HCT116 (cell line): ENCODE data around the gene SPRYD7. TPM values are rescaled to one million over a fixed set of nuclear protein-coding genes. Genes with fewer than 3 reads are reported as not detected.

Experiments
- ATAC-seq: fragments of 200-7000 bp; cut with Tn5 transposase; 2 replicates; pipeline ENCODE4 v1.9.1; 2020; ENCODE audit warnings: mild to moderate bottlenecking, moderate library complexity
- BruUV-seq: library from RNA; stranded (reverse); fragments of 400-500 nt; replicated peaks from 2 replicates; lab custom pipeline; 2021; lab: Mats Ljungman, UMichigan
- CTCF ChIA-PET: fragments of 300-600 bp; sonication (Branson Sonifier 250); formaldehyde crosslinking; loops from one replicate; lab custom pipeline; 2021; ENCODE audit warnings: antibody characterized with exemption; lab: Charles Lee
- POLR2A ChIA-PET: fragments of 300-600, 350-600 bp; sonication (Branson Sonifier 250); formaldehyde crosslinking; loops from one replicate; lab custom pipeline; 2021; ENCODE audit warnings: antibody characterized with exemption; lab: Charles Lee
- RAD21 ChIA-PET, 2 experiments: fragments of 300-600 bp; sonication (Branson Sonifier 250); formaldehyde crosslinking; loops; one replicate each; lab custom pipeline; 2023; ENCODE audit warnings: low total read pairs in 2 of 2; ENCODE audit not compliant: uncharacterized antibody in 2 of 2, unreplicated experiment in 2 of 2, low non-redundant PET in 1 of 2; lab: Charles Lee
- DNase-seq: peaks from one replicate; pipeline ENCODE4 v3.0.0-alpha.2; 2010; ENCODE audit warnings: low read depth, low spot score
- H2AFZ ChIP-seq: fragments of 200-600 bp; shearing (Covaris generic), sonication (generic); 2 replicates; pipeline ENCODE4 v1.6.1; 2017; ENCODE audit warnings: low read depth, mixed run types, mixed read lengths, antibody characterized with exemption, low read length; ENCODE audit not compliant: poor library complexity, severe bottlenecking
- H3K27ac ChIP-seq: 2 replicates; pipeline ENCODE4 v1.5.1; 2012; ENCODE audit warnings: low read depth, low read length
- H3K27me3 ChIP-seq: fragments of 200-600 bp; sonication (generic); 2 replicates; pipeline ENCODE4 v1.6.1; 2016; ENCODE audit warnings: mixed run types, low read length, mixed read lengths; ENCODE audit not compliant: insufficient read depth
- H3K36me3 ChIP-seq, 2 experiments: fragments of 200-500 bp in 1 of 2; fragments of 200-600 bp in 1 of 2; sonication (Bioruptor generic) in 1 of 2; sonication (generic) in 1 of 2; 2 replicates each; pipeline versions ENCODE4 v1.5.1 to v1.6.1; 2014 to 2016; ENCODE audit warnings: low read length in 2 of 2, inconsistent platforms in 1 of 2, mixed read lengths in 1 of 2, mixed run types in 1 of 2; ENCODE audit not compliant: insufficient read depth in 2 of 2, control insufficient read depth in 1 of 2
- H3K4me1 ChIP-seq, 2 experiments: fragments of 200-600 bp in 1 of 2; sonication (generic) in 1 of 2; 2 replicates each; pipeline versions ENCODE4 v1.5.1 to v1.6.1; 2012 to 2017; ENCODE audit warnings: low read length in 2 of 2, inconsistent platforms in 1 of 2, mild to moderate bottlenecking in 1 of 2, mixed read lengths in 1 of 2, mixed run types in 1 of 2, moderate library complexity in 1 of 2; ENCODE audit not compliant: insufficient read depth in 2 of 2, control insufficient read depth in 1 of 2
- H3K4me2 ChIP-seq: fragments of 200-600 bp; sonication (generic); 2 replicates; pipeline ENCODE4 v1.6.1; 2017; ENCODE audit warnings: mixed run types, low read length, mixed read lengths
- H3K4me3 ChIP-seq, 2 experiments: fragments of 200-600 bp in 1 of 2; sonication (generic) in 1 of 2; replicated peaks in 1 of 2; 2 replicates each; pipeline ENCODE4 v1.5.1; 2011 to 2016; ENCODE audit warnings: low read length in 2 of 2, control low read depth in 1 of 2, low read depth in 1 of 2, mild to moderate bottlenecking in 1 of 2, mixed read lengths in 1 of 2, mixed run types in 1 of 2
- H3K79me2 ChIP-seq: fragments of 200-600 bp; sonication (generic); 2 replicates; pipeline ENCODE4 v1.6.1; 2017; ENCODE audit warnings: mild to moderate bottlenecking, mixed run types, low read length, moderate library complexity, mixed read lengths; ENCODE audit not compliant: insufficient read depth
- H3K9ac ChIP-seq: fragments of 200-600 bp; sonication (generic); 2 replicates; pipeline ENCODE4 v1.6.1; 2016; ENCODE audit warnings: low read length, mixed read lengths
- H3K9me2 ChIP-seq: fragments of 200-600 bp; sonication (generic), shearing (Covaris generic); 2 replicates; pipeline ENCODE4 v1.6.1; 2017; ENCODE audit warnings: mixed run types, mild to moderate bottlenecking, moderate library complexity; ENCODE audit not compliant: insufficient read depth
- H3K9me3 ChIP-seq, 2 experiments: fragments of 200-500 bp in 1 of 2; fragments of 200-600 bp in 1 of 2; sonication (Bioruptor generic) in 1 of 2; sonication (generic) in 1 of 2; 2 replicates each; pipeline ENCODE4 v1.6.1; 2014 to 2017; ENCODE audit warnings: low read length in 2 of 2, mixed read lengths in 2 of 2, inconsistent platforms in 1 of 2, low read depth in 1 of 2, mild to moderate bottlenecking in 1 of 2, mixed run types in 1 of 2, moderate library complexity in 1 of 2; ENCODE audit not compliant: control insufficient read depth in 1 of 2, insufficient read depth in 1 of 2
- H4K20me1 ChIP-seq: fragments of 200-600 bp; sonication (generic), shearing (Covaris generic); 2 replicates; pipeline ENCODE4 v1.6.1; 2017; ENCODE audit warnings: mixed run types, mild to moderate bottlenecking, moderate library complexity; ENCODE audit not compliant: insufficient read depth
- CEBPB ChIP-seq: IDR thresholded peaks from 2 replicates; pipeline ENCODE4 v1.6.1; 2012; ENCODE audit warnings: low read depth
- EGR1 ChIP-seq: IDR thresholded peaks from 2 replicates; pipeline ENCODE4 v1.6.1; 2012; ENCODE audit warnings: low read depth
- ELF1 ChIP-seq: IDR thresholded peaks from 2 replicates; pipeline ENCODE4 v1.6.1; 2012; ENCODE audit warnings: low read depth, borderline replicate concordance
- EZH2 ChIP-seq: fragments of 200-600 bp; sonication (generic); IDR thresholded peaks from 2 replicates; pipeline ENCODE4 v1.6.1; 2017; ENCODE audit warnings: antibody characterized with exemption, mixed run types
- EZH2phosphoT487 ChIP-seq: fragments of 200-600 bp; IDR thresholded peaks from 2 replicates; pipeline ENCODE4 v1.6.1; 2018; ENCODE audit warnings: antibody characterized with exemption, borderline replicate concordance
- JUND ChIP-seq: IDR thresholded peaks from 2 replicates; pipeline ENCODE4 v1.6.1; 2012
- POLR2A ChIP-seq: IDR thresholded peaks from 2 replicates; pipeline ENCODE4 v1.7.0; 2011; ENCODE audit warnings: borderline replicate concordance; ENCODE audit not compliant: insufficient read depth, insufficient read length; ENCODE audit errors: extremely low read depth
- POLR2AphosphoS5 ChIP-seq: IDR thresholded peaks from 2 replicates; pipeline ENCODE4 v1.6.1; 2011; ENCODE audit warnings: mild to moderate bottlenecking, low read depth, low read length, moderate library complexity
- RAD21 ChIP-seq: IDR thresholded peaks from 2 replicates; pipeline ENCODE4 v1.6.1; 2012; ENCODE audit warnings: low read depth, mild to moderate bottlenecking
- SIN3A ChIP-seq: IDR thresholded peaks from 2 replicates; pipeline ENCODE4 v1.6.1; 2012; ENCODE audit warnings: low read depth
- SRF ChIP-seq: IDR thresholded peaks from 2 replicates; pipeline ENCODE4 v1.6.1; 2012; ENCODE audit warnings: low read depth
- TCF7L2 ChIP-seq: IDR thresholded peaks from 2 replicates; pipeline ENCODE4 v1.7.0; 2011; ENCODE audit warnings: borderline replicate concordance, inconsistent platforms; ENCODE audit not compliant: insufficient read depth, insufficient read length; ENCODE audit errors: extremely low read depth
- ZBTB33 ChIP-seq: IDR thresholded peaks from 2 replicates; pipeline ENCODE4 v1.6.1; 2011; ENCODE audit warnings: mild to moderate bottlenecking, low read length, moderate library complexity; ENCODE audit not compliant: insufficient replicate concordance; ENCODE audit errors: extremely low read depth
- ZFX ChIP-seq: fragments of 450-650 bp; IDR thresholded peaks from 2 replicates; pipeline ENCODE4 v1.6.1; 2017
- ZNF274 ChIP-seq: fragments of 200-500 bp; sonication (Bioruptor generic); IDR thresholded peaks from 2 replicates; pipeline ENCODE4 v1.6.1; 2014; ENCODE audit warnings: mild to moderate bottlenecking, low read depth, low read length, inconsistent platforms
- intact Hi-C: fragments of 100-400 bp; cut with micrococcal nuclease; formaldehyde crosslinking; loops from 2 replicates; pipeline ENCODE4 v1.10.0; 2022
- total RNA-seq: library from RNA; stranded (reverse); gene quantifications from one replicate; pipeline ENCODE4 v1.2.1, GENCODE V29; 2021; ENCODE audit not compliant: unreplicated experiment
- TF ChIP-seq, protein P1 (sequence below), 3 experiments: fragments of 200-600 bp in 1 of 3; sonication (generic) in 1 of 3; IDR thresholded peaks in 2 of 3; conservative IDR thresholded peaks in 1 of 3; 2 replicates each; pipeline ENCODE4 v1.5.1; 2012 to 2017; ENCODE audit warnings: low read depth in 2 of 3, low read length in 2 of 3, antibody characterized with exemption in 1 of 3, borderline replicate concordance in 1 of 3, control low read depth in 1 of 3, mild to moderate bottlenecking in 1 of 3, mixed read lengths in 1 of 3, mixed run types in 1 of 3, moderate library complexity in 1 of 3; ENCODE audit not compliant: insufficient read depth in 1 of 3
- TF ChIP-seq, protein P2 (sequence below): IDR thresholded peaks from 2 replicates; pipeline ENCODE4 v1.6.1; 2012

SPRYD7 gene
- total RNA-seq, 1 experiment from 2014 or later: 11.3 TPM

- BruUV-seq: no TSS peak
Measured at GRCh38 chr13:49890376-49890775, 45.8 kb downstream of the SPRYD7 start.

More at GRCh38 chr13:49890376-49890775, 45.8 kb downstream of the SPRYD7 start:
- no peak overlapping the region for H3K4me2 ChIP-seq
- no peaks in the 10 kb centered on the region for H3K79me2 ChIP-seq
- intact Hi-C loops: no loop called here
- H3K9me3 ChIP-seq: no peaks in the 10 kb centered on the region
- H3K4me1 ChIP-seq: no peaks in the 10 kb centered on the region
- POLR2A ChIA-PET: no interaction called here
- DNase-seq (no peak), ATAC-seq (no peak)
- CTCF ChIA-PET: no interaction called here
- no peak overlapping the region for H2AFZ ChIP-seq
- no peak overlapping the region for H3K27ac ChIP-seq
- H3K4me3 ChIP-seq: no peak overlapping the region
- H3K36me3 ChIP-seq: no peaks in the 10 kb centered on the region
- RAD21 ChIA-PET: no interaction called here
- no peak overlapping the region for H3K9ac ChIP-seq
- no peaks in the 10 kb centered on the region for H3K9me2 ChIP-seq
- no peaks in the 10 kb centered on the region for H4K20me1 ChIP-seq
- TF ChIP-seq SIN3A: no peak
- TF ChIP-seq POLR2A: no peak
- TF ChIP-seq, protein P1, sequence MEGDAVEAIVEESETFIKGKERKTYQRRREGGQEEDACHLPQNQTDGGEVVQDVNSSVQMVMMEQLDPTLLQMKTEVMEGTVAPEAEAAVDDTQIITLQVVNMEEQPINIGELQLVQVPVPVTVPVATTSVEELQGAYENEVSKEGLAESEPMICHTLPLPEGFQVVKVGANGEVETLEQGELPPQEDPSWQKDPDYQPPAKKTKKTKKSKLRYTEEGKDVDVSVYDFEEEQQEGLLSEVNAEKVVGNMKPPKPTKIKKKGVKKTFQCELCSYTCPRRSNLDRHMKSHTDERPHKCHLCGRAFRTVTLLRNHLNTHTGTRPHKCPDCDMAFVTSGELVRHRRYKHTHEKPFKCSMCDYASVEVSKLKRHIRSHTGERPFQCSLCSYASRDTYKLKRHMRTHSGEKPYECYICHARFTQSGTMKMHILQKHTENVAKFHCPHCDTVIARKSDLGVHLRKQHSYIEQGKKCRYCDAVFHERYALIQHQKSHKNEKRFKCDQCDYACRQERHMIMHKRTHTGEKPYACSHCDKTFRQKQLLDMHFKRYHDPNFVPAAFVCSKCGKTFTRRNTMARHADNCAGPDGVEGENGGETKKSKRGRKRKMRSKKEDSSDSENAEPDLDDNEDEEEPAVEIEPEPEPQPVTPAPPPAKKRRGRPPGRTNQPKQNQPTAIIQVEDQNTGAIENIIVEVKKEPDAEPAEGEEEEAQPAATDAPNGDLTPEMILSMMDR (IDR thresholded peaks at IDR 0.05 in 2 of 3, conservative IDR thresholded peaks at IDR 0.05 in 1 of 3; ENCODE audit: borderline replicate concordance in 1 of 3, insufficient read depth in 1 of 3, low read depth in 2 of 3, low read length in 2 of 3): no peak
- no peak for TF ChIP-seq EZH2phosphoT487
- TF ChIP-seq TCF7L2: no peak
- no peak for TF ChIP-seq EZH2
- TF ChIP-seq JUND: no peak
- TF ChIP-seq EGR1: no peak
- TF ChIP-seq ZBTB33: no peak
- no peak for TF ChIP-seq ELF1
- TF ChIP-seq ZFX: no peak
- TF ChIP-seq, protein P2, sequence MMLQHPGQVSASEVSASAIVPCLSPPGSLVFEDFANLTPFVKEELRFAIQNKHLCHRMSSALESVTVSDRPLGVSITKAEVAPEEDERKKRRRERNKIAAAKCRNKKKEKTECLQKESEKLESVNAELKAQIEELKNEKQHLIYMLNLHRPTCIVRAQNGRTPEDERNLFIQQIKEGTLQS: no peak
- no peak for TF ChIP-seq SRF
- TF ChIP-seq POLR2AphosphoS5: no peak
- no peak for TF ChIP-seq CEBPB
- TF ChIP-seq RAD21: no peak
- no peak for TF ChIP-seq ZNF274
- no peaks in the 10 kb centered on the region for H3K27me3 ChIP-seq
